Dermis microvascular lymphatic vessel endothelial cell (primary cell): Measurements from ENCODE around the gene ICE1. TPM values are rescaled to one million over a fixed set of nuclear protein-coding genes. Genes with fewer than 3 reads are reported as not detected.
"Not testable (repeated sequence)": the region's sequence is repeated elsewhere in the genome, so short reads cannot be mapped to it uniquely, and the experiment has no call there.

ENCODE experiments used
- DNase-seq, 2 donors: peaks; one replicate each; pipeline versions ENCODE4 v3.0.0 to v3.0.0-alpha.2; 2010; ENCODE audit warnings: low read depth in 2 of 2
- total RNA-seq: library from RNA; depleted of rRNA; stranded (reverse); fragments of >200 nt; gene quantifications from 2 replicates; pipeline ENCODE4 v1.2.1, GENCODE V29; 2014

Gene ICE1
- total RNA-seq, 1 donor from 2014 or later = 17.5 TPM

DNA sequence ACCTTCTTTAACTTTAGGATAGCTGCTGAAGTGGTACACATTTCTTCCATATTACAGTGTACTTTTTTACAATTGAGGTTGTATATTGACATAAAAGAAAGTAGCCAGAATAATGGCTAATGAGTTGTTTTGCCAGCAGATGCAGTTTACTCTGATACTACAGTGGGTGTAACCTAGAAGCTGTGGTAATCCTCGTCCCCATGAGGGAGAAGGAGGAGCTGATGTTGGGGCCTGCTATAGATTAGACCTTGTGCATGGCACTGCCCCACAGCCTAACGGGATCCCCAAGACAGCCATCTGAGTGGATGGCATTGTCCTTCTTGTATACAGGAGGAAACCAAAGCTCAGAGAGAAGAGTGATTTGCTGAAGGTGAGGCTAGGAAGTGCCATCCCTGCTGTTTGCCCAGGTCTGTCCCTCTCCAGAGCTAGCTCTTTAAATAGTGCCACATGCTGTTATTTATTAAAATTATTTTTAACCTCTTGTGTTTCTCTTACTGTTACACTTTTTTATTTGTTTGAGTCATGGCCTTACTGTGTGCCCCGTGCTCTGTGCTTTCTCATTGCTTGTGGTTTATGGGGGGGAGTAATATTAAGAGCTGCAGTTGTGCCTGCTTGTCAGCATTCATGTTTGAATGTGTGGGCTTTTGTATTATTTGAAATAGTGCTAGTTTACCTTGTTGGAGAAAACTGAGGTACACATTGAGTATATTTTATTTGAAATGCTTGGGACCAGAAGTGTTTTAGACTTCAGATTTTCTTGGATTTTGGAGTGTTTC, 65.3 kb downstream of the ICE1 start:
- DNase-seq = no peak

DNA sequence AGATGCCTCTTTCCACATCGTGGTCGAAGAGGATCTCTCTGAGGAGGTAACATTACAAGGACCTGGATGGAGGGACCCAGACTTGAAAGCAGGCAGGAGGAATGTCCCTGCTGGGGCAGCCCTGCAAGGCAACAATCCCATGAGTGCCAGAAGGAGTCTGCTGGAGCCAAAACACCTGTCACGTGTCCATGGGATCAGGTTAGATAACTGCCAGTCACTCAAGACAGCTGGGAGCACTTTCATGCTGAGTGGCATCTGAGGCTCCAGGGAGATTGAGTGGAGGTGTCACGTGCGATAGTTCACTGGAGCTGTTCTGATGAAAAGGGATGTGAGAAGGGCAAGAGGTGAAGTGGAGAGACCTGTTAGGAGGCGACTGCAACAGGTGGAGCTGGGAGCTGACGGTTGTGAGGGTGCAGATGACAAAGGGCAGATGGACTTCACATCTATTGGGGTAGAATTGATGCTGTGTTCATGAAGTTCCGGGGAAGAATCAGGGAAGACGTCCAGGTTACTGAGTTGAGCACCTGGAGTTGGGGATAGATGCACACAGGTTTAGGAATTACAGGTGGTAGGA, 68.4 kb downstream of the ICE1 start:
- DNase-seq = no peak

DNA sequence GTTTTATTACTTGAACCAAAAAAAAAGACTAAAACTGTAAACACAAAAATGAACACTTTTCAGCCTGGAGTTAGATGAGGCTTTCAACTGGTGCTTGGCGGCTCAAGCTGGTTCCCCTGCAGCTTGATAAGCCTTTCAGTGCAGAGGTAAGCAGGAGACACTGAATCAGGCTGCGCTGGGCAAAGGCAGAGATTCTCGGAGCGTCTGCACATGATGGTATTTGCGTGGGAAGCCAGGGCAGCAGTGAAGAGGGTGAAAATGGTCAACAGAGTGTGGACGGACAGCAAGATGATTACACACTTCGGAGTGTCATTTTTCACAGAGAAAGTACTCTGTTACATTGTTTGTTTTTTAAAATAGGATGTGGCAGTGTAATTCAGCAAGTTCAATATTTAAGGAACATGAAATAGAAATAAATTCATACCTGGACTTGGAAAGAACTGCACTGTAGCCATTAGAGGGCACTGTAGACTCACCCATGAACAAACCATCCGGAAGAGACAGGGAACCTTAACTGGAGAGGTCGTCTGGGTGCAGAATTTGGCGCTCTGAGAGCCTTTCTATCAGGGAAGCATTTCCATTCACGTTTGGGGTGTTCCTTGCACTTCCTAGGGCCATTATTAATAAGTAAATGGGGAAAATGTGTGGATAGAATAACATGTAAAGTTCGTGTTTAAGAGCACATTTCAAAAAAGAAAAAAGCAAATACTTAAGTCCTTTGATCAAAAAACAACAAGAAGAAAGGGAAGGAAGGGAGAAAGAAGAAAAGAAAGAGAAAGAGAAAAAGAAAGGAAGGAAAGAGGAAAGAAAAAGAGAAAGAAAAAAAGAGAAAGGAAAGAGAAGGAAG, 69.8 kb downstream of the ICE1 start:
- DNase-seq = peak; percentile 21 to 56

DNA sequence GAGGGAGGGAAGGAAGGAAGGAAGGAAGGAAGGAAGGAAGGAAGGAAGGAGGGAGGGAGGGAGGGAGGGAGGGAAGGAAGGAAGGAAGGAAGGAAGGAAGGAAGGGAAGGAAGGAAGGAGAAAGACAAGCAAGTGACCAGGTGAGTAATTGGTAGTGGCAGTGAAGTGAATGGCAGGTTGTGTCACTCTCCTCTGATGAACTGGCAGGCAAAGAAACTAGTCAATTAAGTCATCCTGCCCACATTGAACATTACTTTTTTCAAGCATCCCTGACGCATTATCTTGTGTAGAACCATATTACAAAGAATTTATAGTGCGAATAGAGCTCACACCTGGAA, 70.4 kb downstream of the ICE1 start:
- not testable (repeated sequence) for DNase-seq

DNA sequence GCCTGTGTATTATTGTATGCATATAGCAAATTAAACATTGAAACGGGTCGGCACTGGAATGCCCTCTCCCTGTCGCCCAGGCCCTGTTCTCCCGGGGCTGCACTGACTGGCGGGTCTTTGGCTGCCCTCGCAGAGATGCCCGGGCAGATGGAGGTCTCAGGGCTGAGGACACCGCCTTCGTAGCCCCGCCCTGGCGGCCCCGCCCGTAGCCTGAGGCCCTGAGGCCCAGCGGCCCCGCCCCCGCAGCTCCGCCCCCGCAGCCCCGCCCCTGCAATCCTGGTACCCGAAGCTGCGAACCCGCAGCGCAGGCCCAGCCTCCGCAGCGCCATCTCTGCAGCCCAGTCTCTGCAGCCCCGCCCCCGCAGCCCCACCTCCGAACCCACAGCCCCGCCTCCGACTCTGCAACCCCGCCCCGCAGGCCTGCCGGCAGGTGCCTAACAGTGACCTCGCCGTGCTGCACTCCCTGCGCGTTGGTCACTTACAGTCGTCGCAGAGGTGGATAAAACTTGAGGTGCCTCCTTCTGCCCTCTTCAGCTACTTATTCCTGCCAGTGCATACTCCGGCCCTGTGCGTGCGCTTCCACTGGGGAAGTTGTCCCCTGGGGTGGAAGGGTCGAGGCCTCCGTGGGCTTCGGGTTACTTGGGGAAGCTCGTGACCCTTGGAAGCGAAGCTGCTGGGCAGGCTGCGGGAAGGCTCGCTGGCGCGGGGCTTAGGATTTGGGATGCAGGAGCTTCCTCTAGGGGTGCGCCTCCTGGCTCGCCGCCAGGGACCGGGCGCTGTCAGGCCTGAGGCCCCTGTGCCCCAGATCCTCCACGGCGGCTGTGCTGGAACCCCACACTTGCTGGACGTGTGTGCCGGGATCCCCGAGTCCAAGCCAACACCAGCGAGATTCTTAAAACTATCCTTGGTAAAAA, 72.3 kb downstream of the ICE1 start:
- DNase-seq = peak in 1 of 2 donors; percentile 53

DNA sequence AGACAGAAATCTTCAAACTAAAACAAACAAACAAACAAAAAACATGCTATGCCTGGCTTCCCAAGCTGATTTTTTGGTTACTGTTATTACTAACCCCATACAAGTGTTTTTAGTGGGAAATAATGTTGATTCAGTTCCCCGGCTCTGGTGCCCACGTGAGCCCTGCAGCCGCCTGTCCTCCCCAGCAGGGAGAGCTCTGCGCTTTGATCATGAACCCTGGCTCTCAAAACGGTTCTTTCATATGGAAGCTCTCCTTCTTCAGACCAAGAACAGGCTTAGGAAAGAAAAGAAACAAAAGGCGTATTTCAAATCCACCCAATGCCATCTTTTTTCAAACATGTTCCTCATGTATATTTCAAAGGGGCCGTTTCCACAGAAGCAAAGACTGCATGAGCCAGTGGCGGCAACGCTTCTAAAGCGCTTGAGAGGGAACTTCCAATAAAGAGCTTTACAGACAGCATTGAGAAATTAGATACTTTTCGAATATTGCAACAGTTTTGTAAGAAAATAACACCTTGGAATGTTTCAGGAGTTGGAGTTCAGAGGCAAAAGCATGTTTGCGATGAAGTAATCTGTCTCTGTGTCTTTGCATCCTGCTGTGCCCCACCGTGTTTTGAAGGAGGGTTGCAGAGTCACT, 74.8 kb downstream of the ICE1 start:
- peak in 1 of 2 donors; percentile 51 for DNase-seq

DNA sequence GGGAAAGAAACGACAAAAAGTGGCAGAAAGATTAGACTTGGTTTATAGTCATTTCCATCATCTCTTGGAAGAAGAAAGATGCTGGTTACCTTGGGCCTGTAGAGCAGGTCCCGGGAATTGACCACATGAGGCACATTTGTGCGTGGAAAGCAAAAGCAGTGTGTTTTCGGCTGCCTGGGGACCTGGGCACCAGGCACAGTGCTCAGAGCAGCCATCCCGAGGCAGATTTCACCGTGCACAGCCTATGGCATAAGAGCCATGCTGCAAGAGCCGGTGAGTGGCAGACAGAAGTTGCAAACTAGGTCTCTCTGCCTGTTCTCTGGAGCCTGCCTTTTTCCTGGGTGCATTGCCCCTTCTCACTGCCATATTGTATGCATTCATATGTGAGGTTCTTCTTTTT, 77.0 kb downstream of the ICE1 start:
- no peak for DNase-seq

DNA sequence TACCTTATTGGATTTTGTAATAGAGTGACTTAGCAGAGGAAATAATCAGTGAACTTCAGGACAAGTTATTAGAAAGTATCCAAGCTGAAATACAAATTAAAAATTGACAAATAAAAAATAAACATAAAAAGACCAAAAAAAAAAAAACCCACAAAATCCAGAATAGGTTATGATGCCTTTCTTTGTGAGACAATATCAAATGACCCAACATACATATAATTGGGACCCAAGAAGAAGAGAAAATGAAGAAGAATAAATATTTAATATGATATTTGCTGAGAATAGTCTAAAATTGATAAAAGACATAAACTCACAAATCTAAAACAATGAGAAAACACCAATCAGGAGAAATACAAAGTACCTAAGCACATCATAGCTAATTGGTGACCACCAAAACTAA, 81.8 kb downstream of the ICE1 start:
- DNase-seq = no peak

DNA sequence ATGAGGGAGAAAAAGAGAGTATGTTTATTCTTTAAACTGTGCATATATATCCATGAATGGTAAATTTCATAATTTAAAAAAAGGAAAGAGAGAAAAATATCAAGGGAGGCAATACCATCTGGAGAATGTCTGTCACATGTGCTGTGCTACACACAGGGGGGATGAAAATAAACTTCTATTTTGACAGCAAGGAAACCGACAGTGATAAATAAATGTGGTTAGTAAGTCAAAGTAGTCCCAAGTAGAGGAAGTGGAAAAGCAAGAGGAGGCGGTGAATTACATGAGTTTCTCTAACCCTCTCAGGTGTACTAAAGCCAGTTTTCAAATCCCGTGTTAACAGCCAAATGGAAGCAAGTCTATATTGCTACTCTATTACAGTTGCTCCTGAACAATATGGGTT, 83.3 kb downstream of the ICE1 start:
- no peak for DNase-seq

DNA sequence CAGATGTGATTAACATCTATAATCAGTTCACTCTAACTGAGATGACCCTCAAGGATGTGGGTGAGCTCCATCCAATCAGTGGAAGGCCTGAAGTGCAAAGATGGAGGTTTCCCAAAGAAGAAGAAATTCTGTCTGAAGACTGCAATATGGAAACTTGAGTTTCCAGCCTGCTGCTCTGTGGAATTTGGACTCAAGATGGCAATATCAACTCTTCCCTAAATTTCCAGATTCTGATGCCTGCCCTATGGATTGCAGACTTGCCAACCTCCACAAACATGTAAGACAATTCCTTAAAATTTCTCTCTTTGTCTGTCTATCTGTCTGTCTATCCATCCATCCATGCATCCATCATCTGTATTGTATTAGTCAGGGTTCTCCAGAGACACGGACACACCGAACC, 85.9 kb downstream of the ICE1 start:
- DNase-seq = no peak

DNA sequence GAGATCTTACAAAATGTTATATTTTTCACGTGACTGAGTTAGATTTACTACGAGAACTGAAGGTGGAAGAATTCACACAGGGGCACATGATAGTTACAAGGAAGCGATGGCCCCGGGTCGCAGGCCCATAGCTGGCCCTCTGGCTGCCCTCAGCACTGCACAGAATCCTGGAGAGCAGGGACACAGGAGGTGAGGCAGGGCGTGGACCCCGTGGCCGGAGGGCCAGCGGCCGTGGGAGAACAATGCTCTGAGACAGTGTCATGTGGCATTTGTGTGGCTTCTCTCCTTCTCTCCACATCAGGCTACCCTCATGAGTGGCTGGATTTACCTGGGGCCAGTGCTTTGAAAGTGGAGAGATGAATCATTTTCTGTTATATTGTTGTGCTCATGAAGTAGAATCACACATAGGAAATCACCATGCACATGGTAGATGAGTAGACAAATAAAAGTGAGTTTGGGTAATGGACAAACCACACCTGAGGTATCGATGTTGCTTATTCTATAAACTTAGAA, 89.5 kb downstream of the ICE1 start:
- no peak for DNase-seq

DNA sequence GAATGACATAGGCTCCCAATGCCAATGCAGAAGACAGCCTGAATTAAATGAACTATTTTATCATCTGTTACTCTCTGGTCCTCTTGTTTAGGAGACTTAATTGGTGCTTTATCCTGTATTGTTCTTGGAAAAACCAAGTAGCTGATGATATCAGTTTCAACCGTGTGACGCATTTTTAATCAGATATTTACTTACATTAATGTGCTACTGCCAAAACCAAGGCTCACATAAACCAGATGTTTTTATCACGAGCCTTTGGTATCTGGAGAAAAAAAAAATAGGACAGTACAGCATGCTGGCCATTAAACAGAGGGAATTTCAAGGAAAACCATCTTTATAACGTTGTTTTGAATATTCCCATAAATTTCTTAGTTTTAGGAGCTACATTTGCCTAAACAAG, 90.1 kb downstream of the ICE1 start:
- no peak for DNase-seq

DNA sequence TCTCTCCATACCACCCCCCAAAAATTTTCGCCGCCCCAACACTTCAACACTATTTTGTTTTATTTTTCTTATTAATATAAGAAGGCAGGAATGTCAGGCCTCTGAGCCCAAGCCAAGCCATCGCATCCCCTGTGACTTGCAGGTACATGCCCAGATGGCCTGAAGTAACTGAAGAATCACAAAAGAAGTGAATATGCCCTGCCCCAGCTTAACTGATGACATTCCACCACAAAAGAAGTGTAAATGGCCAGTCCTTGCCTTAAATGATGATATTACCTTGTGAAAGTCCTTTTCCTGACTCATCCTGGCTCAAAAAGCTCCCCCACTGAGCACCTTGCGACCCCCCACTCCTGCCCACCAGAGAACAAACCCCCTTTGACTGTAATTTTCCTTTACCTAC, 98.1 kb downstream of the ICE1 start:
- DNase-seq = not testable (repeated sequence)

DNA sequence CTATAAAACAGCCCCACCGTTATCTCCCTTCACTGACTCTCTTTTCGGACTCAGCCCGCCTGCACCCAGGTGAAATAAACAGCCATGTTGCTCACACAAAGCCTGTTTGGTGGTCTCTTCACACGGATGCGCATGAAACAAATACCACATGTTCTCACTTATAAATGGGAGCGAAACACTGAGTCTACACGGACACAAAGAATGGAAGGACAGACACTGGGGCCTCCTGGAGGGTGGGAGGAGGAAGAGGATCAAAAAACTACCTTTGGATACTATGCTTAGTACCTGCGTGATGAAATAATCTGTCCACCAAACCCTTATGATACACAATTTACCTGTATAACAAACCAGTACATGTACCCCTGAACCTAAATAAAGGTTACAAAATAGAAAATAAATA, 98.6 kb downstream of the ICE1 start:
- no peak for DNase-seq

DNA sequence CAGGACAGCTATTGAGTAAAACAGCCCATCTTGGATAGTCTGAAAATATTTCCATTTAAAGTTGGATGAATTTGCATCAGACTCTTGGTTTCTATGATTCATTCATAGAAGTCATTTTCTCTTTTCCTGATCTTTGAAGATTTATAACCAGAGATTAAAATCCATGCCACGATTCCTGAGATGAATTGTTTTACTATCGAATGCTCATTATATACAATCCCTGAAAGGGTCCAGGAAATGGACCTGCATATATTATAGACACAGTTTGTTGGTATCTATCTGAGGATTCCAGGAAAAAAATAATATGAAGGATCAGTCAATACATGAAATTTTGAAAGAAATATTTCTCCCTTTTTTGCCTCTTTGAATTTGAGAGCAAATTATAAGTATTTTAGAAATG, 99.0 kb downstream of the ICE1 start:
- no peak for DNase-seq

DNA sequence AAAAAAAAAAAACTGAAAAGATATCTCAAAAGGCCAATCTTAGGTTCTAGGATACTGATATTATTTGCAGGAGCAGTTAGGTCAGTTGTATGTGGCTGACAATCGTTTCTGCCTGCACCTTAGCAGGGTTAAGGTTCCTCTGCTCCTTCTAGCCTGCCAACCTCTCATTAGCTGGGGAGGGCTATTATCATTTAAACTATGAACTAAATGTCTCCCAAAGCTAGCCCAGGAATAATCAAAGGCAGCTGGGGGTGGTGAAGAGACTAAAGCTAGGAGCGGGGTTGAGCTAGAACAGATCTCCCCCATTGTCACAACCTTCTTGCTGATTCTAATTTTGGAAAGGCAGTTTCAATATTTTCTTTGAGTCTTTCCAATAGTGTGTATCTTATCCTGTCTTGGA, 99.9 kb downstream of the ICE1 start:
- no peak for DNase-seq

DNA sequence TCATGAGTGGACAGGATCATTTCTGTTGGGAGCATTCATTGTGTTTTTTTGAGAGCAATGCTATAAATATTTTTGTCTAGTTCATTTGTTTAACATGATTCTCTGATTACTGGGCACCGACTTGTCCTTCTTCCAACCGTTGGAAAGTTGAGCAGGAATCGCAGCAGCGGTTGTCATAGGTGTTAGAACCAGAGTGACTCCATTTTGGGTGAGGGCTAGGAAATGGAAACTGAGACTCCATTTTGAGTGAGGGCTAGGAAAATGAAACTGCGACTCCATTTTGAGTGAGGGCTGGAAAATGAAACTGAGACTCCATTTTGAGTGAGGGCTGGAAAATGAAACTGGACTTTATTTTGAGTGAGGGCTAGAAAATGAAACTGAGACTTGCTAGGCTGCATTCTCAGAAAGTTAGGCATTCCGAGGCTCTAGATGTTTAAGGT, 100.6 kb downstream of the ICE1 start:
- no peak for DNase-seq

DNA sequence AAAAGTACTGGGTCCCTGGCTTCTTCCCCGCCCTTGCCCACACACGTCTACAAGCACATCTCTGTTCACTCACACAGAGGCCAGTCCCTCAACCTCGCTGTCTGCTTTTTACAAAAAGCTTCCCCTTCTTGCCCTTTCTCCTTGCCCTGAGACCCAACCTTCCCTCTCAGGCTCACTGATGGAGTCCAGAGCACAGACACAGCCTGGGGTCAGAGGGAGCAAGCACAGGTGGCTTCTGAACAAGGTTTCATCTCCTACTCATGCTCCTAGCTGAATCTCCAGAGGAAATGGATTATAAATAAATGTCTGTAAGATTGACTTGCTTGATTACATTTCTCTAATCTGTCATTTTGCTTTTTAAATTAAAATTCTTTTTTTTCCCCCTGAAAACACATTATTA, 101.8 kb downstream of the ICE1 start:
- DNase-seq = no peak

DNA sequence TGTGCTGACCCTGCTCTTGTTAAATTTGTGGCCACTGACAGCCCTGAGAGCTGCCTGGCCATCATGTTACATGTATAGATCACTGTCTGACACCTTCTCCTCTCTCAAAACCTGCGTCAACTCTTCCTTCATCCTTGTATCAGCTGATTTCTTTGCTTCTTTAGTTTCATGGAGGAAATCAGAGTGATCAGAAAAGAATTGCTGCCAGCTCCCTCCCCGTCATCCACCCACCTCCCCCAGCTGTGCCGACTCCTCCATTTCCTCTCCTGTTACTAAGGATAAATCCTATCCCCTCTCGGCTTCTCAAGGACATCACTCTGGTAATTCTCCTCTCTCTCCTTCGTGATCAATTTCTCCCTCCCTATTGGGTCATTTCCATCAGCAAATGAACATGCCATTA, 108.9 kb downstream of the ICE1 start:
- DNase-seq = no peak

DNA sequence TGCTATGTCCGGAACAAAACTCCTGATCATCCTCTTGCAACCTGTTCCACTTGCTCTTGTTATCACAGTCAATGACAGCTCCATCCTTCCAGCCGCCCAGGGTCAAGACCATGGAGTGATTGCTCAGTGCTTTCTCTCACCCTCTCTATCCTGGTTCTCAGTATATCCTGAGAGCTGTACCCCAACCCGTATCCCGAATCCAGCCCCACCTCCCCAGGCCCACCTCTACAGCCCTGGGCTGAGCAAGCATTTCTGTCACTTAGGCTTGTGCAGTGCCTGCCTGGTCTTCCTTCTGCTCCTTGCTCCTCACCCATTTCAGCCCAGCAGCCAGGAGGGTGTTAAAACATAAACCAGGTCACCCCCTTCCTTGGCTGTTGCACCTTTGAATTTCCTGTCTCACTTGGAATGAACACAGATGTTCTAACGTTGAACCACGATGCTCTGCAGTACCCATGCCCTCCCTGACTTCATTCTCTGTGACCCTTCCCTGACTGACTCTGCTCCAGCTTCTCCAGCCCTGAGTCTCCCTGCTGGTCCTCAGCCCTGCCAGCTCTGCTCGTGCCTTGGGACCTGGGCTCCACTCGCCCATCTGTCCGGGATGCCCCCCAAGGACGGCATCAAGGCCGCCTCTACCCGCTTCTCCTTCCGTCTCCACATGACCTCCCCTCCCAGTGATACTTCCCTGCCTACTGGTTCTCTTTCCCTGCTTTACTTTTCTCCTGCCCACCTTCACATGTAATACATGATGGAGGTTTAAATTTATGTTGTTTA, 110.0 kb downstream of the ICE1 start:
- no peak for DNase-seq
